ENCODE measurements around the gene HECTD1. TPM values are rescaled to one million over a fixed set of nuclear protein-coding genes. Genes with fewer than 3 reads are reported as not detected.
A peak's percentile ranks its signal among the peaks of the same experiment; 100 is the strongest.

HECTD1 gene
- total RNA-seq, 1 donor from 2014 or later, result 291 TPM

GRCh38 chr14:31084385-31084784 lies 123.2 kb downstream of the HECTD1 start:
- no peak for TF ChIP-seq CTCF (IDR thresholded peaks at IDR 0.05; ENCODE audit: insufficient read depth, low read length, severe bottlenecking)
- DNase-seq (ENCODE audit: low read depth), result no peak
- no peaks in the 10 kb centered on the region for H3K36me3 ChIP-seq (ENCODE audit: control insufficient read depth, insufficient read depth, low read length)
- H3K4me3 ChIP-seq (ENCODE audit: low read depth, low read length), result no peak overlapping the region
- H3K27me3 ChIP-seq (ENCODE audit: control insufficient read depth, insufficient read depth, low read length), result no peaks in the 10 kb centered on the region
- no peak for FAIRE-seq

GRCh38 chr14:31083781-31084180 lies 123.8 kb downstream of the HECTD1 start:
- no peaks in the 10 kb centered on the region for H3K27me3 ChIP-seq (ENCODE audit: control insufficient read depth, insufficient read depth, low read length)
- no peak for DNase-seq (ENCODE audit: low read depth)
- H3K36me3 ChIP-seq (ENCODE audit: control insufficient read depth, insufficient read depth, low read length), result no peaks in the 10 kb centered on the region

GRCh38 chr14:31080484-31080883 lies 127.1 kb downstream of the HECTD1 start:
- FAIRE-seq, result no peak
- no peak for DNase-seq (ENCODE audit: low read depth)
- Histone ChIP-seq H3K4me3 (ENCODE audit: low read depth, low read length) (no peak overlapping the region), H3K27me3 (ENCODE audit: control insufficient read depth, insufficient read depth, low read length) (no peaks in the 10 kb centered on the region), H3K36me3 (ENCODE audit: control insufficient read depth, insufficient read depth, low read length) (no peaks in the 10 kb centered on the region)
- TF ChIP-seq CTCF (IDR thresholded peaks at IDR 0.05; ENCODE audit: insufficient read depth, low read length, severe bottlenecking), result no peak

More at GRCh38 chr14:31083781-31084180, 123.8 kb downstream of the HECTD1 start:
- FAIRE-seq, result no peak
- no peak overlapping the region for H3K4me3 ChIP-seq (ENCODE audit: low read depth, low read length)
- no peak for TF ChIP-seq CTCF (IDR thresholded peaks at IDR 0.05; ENCODE audit: insufficient read depth, low read length, severe bottlenecking)

- Histone ChIP-seq H3K4me3 (ENCODE audit: low read depth, low read length) (no peak overlapping the region), H3K36me3 (ENCODE audit: control insufficient read depth, insufficient read depth, low read length) (no peaks in the 10 kb centered on the region), H3K27me3 (ENCODE audit: control insufficient read depth, insufficient read depth, low read length) (no peaks in the 10 kb centered on the region)
- TF ChIP-seq CTCF (IDR thresholded peaks at IDR 0.05; ENCODE audit: insufficient read depth, low read length, severe bottlenecking), result no peak
- no peak for FAIRE-seq
- DNase-seq (ENCODE audit: low read depth), result peak; percentile 64
Observed at GRCh38 chr14:31080056-31080455, 127.5 kb downstream of the HECTD1 start.

- Histone ChIP-seq H3K36me3 (ENCODE audit: control insufficient read depth, insufficient read depth, low read length) (no peaks in the 10 kb centered on the region), H3K27me3 (ENCODE audit: control insufficient read depth, insufficient read depth, low read length) (no peaks in the 10 kb centered on the region), H3K4me3 (ENCODE audit: low read depth, low read length) (no peak overlapping the region)
- TF ChIP-seq CTCF (IDR thresholded peaks at IDR 0.05; ENCODE audit: insufficient read depth, low read length, severe bottlenecking), result no peak
- FAIRE-seq (no peak), DNase-seq (ENCODE audit: low read depth) (no peak)
Observed at GRCh38 chr14:31078766-31079165, 128.8 kb downstream of the HECTD1 start.

GRCh38 chr14:31075144-31075543 lies 132.4 kb downstream of the HECTD1 start:
- no peaks in the 10 kb centered on the region for H3K36me3 ChIP-seq (ENCODE audit: control insufficient read depth, insufficient read depth, low read length)
- FAIRE-seq, result no peak
- no peak for TF ChIP-seq CTCF (IDR thresholded peaks at IDR 0.05; ENCODE audit: insufficient read depth, low read length, severe bottlenecking)
- no peaks in the 10 kb centered on the region for H3K27me3 ChIP-seq (ENCODE audit: control insufficient read depth, insufficient read depth, low read length)
- DNase-seq (ENCODE audit: low read depth), result no peak
- H3K4me3 ChIP-seq (ENCODE audit: low read depth, low read length), result no peak overlapping the region
